Mesenteric fat pad (tissue), 1 donor: ENCODE results near the gene SLC4A8. TPM values are rescaled to one million over a fixed set of nuclear protein-coding genes. Genes with fewer than 3 reads are reported as not detected.

ENCODE experiments used
- DNase-seq: peaks from one replicate; pipeline ENCODE4 v3.0.0-alpha.2; 2020; ENCODE audit warnings: low spot score
- long read RNA-seq: library from polyadenylated mRNA; unstranded; transcript quantifications from one replicate; pipeline ENCODE4 v2.0.0, GENCODE V29; 2020
- total RNA-seq: library from RNA; stranded (reverse); fragmentation: NEBNext Ultra II Directional; extraction: Animal tissue kit (Norgen Biotek cat#: 25700); gene quantifications from one replicate; pipeline ENCODE4 v1.2.1, GENCODE V29; 2021
- donor health status: DM: yes; HTN: yes; CAD: no.

Gene SLC4A8
- total RNA-seq, result 0.90 TPM
- long read RNA-seq, result 0 reads

- DNase-seq, result peak; percentile 90
Measured at GRCh38 chr12:51424662-51425539, at the start of gene SLC4A8. Gene SLC4A8, plus strand, starts transcription at chr12:51424831. Its CDS starts 157 bp downstream, at chr12:51424988.

DNA sequence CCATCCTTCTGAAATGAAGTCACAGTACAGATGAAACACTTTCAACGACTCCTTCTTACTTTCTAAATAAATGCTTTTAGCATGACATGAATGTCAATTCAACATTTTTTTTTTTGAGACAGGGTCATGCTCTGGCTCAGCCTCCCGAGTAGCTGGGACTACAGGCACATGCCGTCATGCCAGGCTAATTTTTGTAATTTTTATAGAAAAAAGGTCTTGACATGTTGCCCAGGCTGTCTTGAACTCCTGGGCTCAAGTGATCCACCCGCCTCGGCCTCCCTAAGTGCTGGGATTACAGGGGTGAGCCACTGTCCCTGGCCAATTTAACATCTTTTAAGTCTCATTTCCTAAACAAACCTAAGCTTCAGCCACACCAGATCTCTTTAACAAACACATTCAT, 49.8 kb upstream of the SLC4A8 start:
- no peak for DNase-seq

- no peak for DNase-seq
Measured at GRCh38 chr12:51377099-51377984, 47.3 kb upstream of the SLC4A8 start.

- no peak for DNase-seq
Measured at GRCh38 chr12:51378749-51379148, 45.9 kb upstream of the SLC4A8 start.

- DNase-seq, result no peak
Measured at GRCh38 chr12:51379571-51379970, 45.1 kb upstream of the SLC4A8 start.

DNA sequence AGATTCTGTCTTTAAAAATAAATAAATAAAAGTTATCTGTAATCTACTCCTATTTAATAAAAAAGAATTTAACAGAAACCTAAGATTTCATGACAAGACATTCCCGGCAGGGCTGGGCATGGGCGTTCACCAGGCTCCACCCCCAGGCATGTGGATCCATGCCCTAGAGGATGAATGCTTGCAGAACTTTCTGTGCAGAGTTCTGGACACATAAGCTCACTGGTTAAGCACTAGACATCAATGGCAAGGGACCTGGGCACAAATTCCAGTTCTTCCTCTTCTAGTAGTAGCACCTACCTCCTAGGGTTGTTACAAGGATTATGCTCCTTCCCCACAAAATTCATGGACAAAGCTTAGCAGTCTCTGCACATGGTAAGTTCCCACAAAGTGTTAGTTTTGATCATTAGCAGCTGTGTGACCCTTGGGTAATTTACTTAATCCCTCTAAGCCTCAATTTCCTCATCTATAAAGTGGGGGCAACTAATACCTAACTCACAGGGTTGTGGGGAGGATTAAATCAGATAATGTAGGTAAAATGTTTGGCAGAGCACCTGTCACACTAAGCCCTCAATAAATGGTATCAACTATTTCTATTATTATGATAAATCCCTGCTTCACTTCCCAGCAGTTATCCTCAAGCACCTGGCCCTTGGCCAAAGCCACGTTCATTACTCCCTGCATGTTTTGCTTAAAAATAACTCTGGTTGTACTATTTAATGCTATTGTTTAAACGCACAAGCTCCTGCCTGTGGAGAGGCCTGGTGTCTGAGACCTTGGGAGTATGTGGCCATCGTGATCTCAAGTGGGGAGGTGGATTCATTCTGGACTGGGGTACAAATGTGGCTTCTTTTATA, 43.2 kb upstream of the SLC4A8 start:
- DNase-seq, result no peak

GRCh38 chr12:51382173-51382572, 42.5 kb upstream of the SLC4A8 start:
- DNase-seq, result no peak

GRCh38 chr12:51383269-51383905, 41.2 kb upstream of the SLC4A8 start:
- DNase-seq, result no peak

GRCh38 chr12:51386351-51386750, 38.3 kb upstream of the SLC4A8 start:
- DNase-seq, result no peak

DNA sequence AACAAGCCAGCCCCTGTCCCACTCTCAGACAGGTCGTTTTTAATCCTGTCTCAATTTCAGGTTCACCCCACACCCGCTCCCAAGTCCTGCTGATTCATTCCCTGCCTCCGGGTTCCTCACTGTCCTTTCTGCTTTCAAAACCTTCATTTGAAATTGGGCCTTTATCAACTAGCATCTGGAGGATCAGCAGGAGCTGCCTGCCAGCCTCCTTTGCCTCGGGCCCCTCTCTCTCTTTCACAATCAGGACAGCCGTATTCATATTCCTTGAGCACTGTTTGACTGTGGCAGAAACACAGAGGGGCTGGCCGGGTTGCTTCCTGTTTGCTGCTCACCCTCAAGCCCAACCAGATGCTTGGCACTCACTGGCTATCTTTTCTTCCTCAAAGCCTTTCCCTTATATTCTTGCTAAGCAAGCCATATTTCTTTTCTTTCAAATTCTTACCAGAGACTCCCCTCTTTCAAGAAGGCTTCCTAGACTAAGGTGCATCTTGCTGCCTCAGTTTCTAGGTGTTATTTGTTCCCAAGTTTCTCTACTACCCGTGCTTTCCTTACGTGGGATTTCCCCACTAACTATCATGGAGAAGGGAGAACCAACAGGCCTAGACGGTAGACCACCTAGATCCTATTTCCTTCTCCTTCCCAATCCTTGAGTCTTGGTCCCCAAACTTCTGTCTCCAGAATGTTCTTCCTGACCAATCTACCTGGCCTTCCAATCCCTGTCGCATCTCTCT, 36.4 kb upstream of the SLC4A8 start:
- no peak for DNase-seq

GRCh38 chr12:51388846-51389245, 35.8 kb upstream of the SLC4A8 start:
- DNase-seq, result peak; percentile 12

DNA sequence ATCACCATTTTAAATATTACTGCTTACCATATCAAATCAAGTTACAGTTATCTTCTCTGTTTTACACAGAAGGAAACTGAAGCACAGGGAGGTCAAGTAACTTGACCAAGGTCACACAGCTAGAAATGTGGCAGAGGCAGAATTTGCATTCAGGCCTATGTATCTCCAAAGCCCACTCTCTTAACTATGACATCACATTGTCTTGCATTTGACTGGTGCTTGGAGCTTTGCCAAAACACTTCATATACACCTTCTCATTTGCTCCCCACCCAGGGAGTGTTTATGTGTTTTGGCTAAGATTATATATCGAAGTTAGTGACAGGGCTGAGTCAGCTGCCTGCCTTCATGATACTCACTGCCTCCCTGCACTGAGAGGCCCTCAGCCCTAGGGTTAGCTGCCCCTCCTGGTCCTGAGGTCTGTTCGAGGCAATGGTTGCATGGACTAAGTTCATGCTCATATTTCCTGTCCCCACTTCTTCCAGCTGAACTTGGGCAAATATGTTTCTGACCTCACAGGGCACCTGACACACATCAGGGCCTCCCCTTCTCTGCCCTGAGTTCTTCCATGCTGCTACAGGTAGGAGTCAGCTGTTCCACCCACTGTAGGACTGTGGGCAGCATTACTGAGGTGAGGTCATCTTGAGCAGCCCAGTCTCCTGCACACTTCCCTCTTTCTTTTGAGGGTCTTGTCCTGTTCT, 35.2 kb upstream of the SLC4A8 start:
- DNase-seq, result peak; percentile 49

GRCh38 chr12:51390457-51390856, 34.2 kb upstream of the SLC4A8 start:
- no peak for DNase-seq

DNA sequence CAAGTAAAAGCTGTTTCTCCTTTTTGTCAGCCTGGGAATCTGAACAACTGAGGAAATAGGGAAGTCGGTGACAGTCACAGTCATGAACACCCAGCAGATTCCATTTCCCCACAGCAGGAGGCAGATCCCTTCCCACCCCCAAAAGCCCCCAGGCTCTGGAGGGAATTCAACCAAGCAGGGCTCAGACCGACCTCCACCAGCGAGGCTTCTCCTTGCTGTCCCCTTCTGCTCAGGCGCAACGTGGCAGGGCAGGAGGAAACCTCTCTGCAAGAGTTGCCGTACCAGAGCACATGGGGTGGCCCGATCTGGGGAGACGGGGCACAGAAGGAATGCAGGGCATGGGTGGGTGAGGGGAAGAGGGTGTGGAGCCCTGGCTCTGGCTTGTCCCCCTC, 33.7 kb upstream of the SLC4A8 start:
- no peak for DNase-seq

DNA sequence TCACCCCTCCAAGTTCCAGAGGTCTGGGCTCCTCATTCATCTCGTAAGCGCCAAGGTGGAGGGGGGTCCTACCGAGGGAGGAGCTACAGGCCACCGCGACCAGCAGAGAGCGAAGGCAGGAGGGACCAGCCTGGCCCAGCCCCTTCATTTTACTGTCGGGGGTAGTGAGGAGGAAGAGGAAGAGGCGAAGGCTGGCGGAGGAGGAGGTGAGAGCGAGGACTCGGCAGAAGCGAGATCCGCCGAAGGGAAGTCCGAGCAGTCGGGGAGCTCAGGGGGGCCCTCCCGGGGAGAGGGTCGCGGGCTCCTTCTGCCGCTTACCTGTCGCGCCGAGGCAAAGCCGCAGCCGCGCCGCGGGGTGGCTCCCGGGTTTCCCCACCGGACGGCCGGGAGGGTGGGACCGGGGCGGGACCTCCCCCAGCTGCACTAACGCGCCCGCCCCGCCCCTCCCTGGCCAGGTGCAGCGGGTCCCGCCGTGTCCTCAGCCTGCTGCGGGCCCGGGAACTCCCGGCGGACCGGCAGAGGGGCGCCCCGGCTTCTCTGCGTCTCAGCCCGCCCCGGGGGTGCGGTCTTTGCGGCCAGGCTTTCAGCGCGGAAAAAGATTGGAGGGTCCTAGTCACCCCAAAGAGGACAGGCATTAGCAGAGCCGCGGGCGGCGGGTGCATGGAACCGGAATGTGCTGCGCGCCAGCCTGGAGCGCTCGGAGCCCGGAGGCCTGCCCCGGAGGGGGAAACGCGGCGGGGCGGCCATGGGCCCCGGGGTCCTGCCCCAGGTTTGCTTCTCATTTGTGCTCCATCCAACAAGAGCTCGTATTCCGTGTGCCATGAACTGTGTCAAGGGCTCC, 33.1 kb upstream of the SLC4A8 start, which contains the start of gene GALNT6:
TSS of gene GALNT6 (minus strand) at position 124 of the 841 bp plus-strand sequence. CDS start 11,625 bp downstream, outside the sequence.
- DNase-seq, result no peak

- DNase-seq, result peak; percentile 83
Measured at GRCh38 chr12:51392556-51393237, 31.9 kb upstream of the SLC4A8 start.

- DNase-seq, result peak; percentile 74
Measured at GRCh38 chr12:51393676-51394545, 30.7 kb upstream of the SLC4A8 start.
